AG08395 (cell line): ENCODE data around the gene KIAA1755.
A peak's percentile ranks its signal among the peaks of the same experiment; 100 is the strongest.

Experiments used
- DNase-seq: peaks from one replicate; pipeline ENCODE4 v3.0.0; 2012; ENCODE audit warnings: mixed read lengths, low spot score

KIAA1755 gene, protein sequence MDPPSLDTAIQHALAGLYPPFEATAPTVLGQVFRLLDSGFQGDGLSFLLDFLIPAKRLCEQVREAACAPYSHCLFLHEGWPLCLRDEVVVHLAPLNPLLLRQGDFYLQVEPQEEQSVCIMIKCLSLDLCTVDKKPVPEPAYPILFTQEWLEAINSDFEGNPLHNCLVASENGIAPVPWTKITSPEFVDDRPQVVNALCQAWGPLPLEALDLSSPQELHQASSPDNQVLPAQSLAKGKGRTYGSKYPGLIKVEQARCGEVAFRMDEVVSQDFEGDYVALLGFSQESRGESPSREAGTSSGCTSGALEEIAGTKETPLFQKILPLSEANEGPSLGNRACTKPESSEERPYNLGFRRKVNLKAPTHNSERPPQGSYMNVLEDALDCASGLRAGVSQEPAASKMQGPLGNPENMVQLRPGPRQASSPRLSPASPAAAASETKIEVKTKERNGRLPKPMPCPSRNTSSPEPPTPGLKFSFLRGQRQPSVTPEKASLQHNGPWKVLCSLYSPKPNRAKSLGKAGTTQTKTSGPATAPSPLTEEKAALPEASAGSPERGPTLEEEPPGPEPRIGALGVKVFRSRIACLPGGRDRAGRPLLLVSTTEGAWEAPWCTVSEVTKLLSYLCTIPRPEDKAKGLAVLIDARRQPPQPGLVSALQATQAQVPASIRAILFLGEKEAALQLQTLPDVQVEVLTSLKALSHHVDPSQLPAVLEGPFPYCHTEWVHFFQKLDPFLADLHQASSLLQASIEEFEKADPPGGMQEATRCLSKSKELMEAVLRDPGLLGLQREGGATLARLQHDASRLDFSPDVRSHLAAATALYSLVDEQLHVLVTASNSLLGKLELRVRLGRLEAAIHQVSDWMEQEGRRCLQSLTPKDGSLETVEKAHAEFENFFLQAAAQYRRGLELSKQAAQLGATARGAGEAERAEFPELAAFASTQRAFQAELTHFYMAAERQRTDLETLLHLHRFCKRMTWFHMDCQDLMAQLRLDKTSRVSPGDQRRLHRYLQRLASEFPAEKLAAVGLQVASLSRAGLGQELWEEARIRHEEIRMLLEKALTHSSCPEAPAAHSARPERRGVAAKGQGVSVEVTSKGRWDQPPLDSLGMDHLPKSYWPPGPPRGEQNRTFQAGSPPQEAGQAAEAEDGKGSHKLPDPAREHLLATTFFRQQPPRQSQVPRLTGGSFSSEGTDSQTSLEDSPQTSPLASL

DNA sequence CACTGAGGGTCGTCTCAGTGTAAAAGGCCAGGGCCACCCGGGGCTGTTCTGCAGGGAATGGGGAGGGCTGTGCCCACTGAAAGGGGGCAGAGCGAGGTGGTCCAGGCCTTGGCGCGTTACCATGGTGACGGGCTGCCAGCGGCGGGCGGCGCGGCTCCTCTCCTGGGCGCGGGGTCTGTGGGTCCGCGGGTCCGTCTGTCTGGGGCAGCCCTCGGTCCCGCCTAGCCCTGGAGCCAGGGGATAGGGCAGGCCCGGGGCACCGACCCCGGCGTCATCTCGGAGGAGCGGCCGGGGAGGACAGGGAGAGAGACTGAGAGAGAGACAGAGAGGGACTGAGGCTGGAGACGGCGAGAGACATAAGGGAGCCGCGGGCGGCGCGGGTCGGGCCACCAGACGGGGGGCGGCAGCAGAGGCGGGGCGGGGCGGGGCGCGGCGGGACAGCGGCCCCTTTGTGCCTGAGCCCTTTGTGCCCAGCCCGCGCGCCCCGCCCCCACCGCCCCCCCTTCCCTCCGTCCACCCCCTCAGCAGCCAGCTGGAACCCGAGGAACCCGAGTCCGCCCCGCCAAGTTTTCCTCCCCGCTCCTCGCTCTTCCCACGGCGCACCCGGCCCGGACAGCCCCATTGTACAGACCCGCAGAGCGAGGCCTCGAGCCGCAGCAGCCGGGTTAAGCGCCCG is at the start of gene KIAA1755:
Gene KIAA1755 (minus strand): TSS at position 358 of the 676 bp plus-strand sequence. CDS start 235 bp downstream, at position 123.
- no peak for DNase-seq

GRCh38 chr20:38308447-38308846 is 47.9 kb upstream of the KIAA1755 start:
- no peak for DNase-seq

DNA sequence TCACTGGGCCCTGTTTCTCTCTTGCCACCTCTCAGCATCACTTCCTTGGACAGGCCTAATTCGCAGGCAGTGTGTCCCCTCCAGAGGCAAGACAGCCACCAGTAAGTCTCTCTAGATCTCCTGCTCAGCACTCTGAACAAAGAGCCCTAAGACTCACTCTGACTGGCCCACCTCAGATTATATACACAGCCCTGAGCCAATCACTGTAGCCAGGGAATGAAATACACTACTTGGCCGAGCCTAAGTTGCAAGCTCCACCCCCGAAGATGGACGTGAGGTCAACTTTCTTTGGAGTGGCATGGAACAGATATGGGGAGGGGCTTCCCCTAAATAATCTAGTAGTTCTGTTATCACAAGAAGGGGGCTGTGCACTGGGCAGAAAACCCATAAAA is 47.5 kb upstream of the KIAA1755 start:
- DNase-seq = no peak

DNA sequence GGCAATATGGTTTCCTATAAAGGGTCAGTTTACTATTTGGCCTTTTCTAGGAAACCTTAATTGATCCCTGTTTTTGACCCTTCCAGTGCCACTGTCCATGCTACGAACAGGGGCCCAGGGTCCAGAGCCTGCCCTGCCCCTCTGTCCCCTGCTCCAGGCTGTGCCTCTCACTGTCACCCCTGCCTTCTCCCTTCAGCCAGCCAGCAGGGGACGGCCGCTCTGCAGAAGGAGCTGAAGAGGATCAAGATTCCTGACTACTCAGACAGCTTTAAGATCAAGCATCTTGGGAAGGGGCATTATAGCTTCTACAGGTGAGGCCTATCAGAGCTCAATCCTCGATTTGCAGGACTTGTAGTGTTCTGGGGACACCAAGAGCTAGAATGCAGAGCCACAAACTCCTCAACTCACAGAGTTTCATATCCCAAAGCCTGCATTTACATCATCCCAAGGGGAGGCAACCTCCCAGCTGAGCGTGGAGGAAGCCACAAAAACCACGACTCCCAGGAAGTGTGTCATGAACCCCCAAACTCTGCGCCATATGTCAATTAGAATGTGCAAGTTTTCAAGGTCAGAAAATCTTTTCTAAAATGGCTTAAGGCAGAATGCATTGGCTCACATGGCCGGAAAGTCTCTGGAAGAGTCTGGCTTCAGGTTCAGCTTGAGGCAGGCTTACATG is 47.0 kb upstream of the KIAA1755 start:
- DNase-seq = peak; percentile 41

- no peak for DNase-seq
Measured at GRCh38 chr20:38306379-38306778, 45.8 kb upstream of the KIAA1755 start.

DNA sequence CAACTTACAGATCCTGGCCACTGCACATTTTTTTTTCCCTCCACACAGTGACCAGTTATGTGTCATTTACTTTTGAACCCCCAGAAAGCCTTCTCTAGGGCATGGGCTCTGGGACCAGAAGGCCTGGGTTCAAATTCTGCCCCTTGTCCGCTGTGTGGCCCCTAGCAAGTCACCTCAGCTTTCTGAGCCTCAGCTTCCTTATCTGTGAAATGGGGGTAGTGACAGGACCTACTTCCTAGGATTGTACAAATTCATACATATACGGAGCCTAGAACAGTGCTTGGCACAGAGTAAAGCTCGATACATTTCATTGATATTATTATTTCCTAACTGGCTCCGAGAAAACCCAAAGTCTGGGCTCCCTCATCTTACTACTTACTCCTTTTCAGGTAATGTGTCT is 45.0 kb upstream of the KIAA1755 start:
- DNase-seq = no peak

- peak; percentile 53 for DNase-seq
Measured at GRCh38 chr20:38304845-38305447, 44.4 kb upstream of the KIAA1755 start.

- no peak for DNase-seq
Measured at GRCh38 chr20:38303908-38304379, 43.4 kb upstream of the KIAA1755 start, which contains the start of gene BPI. Gene BPI (plus strand): TSS chr20:38304156. CDS start chr20:38304224, 68 bp downstream.

DNA sequence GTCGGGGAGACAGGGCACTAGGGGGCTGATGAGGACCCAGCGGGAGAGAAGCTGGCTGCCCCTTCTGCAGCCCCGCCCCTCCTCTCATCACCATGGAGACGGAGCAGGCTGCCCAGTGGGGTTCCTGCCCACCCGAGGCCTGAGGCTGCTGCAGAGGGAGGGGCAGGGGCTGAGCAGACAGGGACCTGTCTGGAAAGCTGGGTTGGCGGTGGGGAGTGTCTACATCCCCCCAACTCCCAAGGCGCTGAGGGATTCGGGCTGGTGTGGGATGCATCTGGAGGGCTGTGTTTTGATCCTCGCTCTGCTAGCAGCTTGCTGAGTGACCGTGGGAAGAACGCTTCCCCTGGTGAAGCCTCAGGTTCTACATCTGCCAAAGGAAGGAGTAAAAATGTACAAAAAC is 42.3 kb upstream of the KIAA1755 start:
- no peak for DNase-seq

- no peak for DNase-seq
Measured at GRCh38 chr20:38301309-38301708, 40.8 kb upstream of the KIAA1755 start.

DNA sequence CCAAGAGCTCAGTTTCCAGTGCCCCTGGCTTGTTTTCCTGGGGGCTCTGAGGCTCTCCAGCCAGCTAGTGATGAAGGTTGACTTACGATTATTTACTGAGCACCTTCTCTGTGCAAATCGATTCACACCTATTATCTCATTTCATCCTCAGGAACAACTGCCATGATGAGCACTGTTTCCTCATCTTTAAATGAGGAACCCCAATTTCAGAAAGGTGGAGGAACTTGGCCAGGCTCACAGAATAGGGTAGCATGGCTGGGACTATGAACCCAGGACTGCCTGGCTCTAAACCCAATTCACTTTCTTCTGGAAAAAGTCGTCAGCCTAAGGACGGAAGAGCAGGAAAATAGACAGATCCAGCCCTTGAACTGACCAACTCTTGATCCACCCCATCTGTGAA is 39.9 kb upstream of the KIAA1755 start:
- DNase-seq = no peak

- no peak for DNase-seq
Measured at GRCh38 chr20:38299963-38300362, 39.4 kb upstream of the KIAA1755 start.

DNA sequence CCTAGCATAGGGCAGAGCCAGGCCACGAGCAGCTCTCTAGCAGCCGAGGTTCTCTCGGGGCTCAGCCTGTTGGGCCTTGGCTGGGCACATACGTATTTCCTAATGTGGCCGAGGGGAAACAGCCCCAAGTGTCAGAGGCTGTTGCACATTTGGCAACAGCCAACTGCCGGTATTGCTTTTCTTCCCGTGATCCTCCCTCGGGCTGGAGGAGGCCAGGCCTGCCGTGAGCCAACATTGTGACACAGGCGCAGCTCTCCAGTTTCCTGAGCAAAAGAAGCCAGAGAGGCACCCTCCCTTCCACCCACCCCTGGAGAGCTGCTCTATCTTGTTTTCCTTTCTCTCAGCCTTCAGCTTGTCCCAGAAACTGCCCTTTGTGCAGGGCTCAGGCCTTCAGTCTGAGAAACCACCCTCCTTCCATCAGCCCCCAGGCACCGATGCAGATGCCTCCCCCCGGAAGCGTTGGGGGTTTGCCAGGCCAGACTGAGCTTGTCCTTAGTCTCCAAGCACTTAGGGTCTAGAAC is 38.3 kb upstream of the KIAA1755 start:
- DNase-seq = peak; percentile 41

- no peak for DNase-seq
Measured at GRCh38 chr20:38297916-38298674, 37.6 kb upstream of the KIAA1755 start.

DNA sequence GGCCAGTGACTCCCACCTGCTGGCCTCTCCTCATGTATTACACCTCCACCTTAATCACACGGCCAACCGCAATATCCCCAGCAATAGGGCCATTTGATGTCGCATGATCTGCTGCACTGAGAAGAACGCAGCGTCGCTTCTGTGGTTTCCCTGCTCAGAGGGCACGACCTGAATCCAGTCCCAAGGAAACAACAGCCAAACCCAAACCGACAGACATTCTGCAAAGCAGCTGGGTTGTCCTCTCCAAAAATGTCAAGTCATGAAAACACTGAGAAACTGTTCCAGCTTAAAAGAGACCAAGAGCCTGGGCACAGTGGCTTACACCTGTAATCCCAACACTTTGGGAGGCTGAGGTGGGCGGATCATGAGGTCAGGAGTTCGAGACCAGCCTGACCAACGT is 35.9 kb upstream of the KIAA1755 start:
- no peak for DNase-seq

- DNase-seq = no peak
Measured at GRCh38 chr20:38295811-38296210, 35.3 kb upstream of the KIAA1755 start.

- DNase-seq = no peak
Measured at GRCh38 chr20:38294076-38294591, 33.6 kb upstream of the KIAA1755 start.

DNA sequence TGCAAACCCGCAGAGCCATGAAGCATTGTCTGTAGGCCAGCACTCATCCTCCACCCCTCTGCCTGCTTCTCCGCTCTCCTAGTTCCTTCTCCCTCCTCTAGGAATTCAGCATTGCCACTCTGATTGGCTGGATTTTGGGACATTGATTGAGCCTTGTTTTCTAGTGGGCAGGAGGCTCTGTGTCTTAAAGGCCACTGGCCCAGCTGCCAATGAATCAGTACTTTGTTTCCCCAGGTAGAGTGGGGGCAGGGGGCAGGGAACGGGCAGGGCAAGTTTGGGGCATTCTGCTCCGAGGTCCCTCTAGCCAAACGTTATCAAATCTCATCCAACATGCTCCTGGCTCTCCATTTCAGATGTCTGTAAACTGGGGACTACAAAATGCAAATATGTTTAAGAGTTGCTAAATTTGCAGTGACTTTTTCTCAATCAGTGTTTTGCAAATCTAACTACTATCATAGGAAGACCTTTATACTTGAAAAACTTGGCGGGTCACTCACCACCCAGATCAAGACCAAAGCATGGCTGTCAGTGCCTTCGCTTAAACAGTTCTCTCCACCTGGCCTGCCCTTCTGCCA is 33.0 kb upstream of the KIAA1755 start:
- no peak for DNase-seq

- DNase-seq = no peak
Measured at GRCh38 chr20:38291966-38292365, 31.4 kb upstream of the KIAA1755 start.
